Natural killer cell (primary cell): Measurements from ENCODE around the gene CACNA1C. TPM values are rescaled to one million over a fixed set of nuclear protein-coding genes. Genes with fewer than 3 reads are reported as not detected.

ENCODE experiments used
- ATAC-seq, 3 donors: fragments of 150-1000 bp in 2 of 3; fragments of 200-7000 bp in 1 of 3; cut with Tn5 transposase; 1 replicate in 1 of 3; 2 replicates in 2 of 3; pipeline ENCODE4 v1.10.0; 2021; ENCODE audit warnings: mild to moderate bottlenecking in 2 of 3, moderate library complexity in 2 of 3
- DNase-seq, 2 donors: peaks; one replicate each; pipeline versions ENCODE4 v3.0.0 to v3.0.0-alpha.2; 2013 to 2021; ENCODE audit warnings: mixed read lengths in 1 of 2
- H3K27ac ChIP-seq: one replicate; pipeline ENCODE4 v1.5.1; 2013; ENCODE audit warnings: mild to moderate bottlenecking, low read length
- H3K27me3 ChIP-seq: one replicate; pipeline ENCODE4 v1.6.1; 2013; ENCODE audit warnings: low read length; ENCODE audit not compliant: control insufficient read depth, insufficient read depth
- H3K36me3 ChIP-seq: one replicate; pipeline ENCODE4 v1.6.1; 2013; ENCODE audit warnings: low read length; ENCODE audit not compliant: control insufficient read depth, insufficient read depth
- H3K4me1 ChIP-seq: one replicate; pipeline ENCODE4 v1.6.1; 2013; ENCODE audit warnings: low read length; ENCODE audit not compliant: control insufficient read depth, insufficient read depth
- H3K4me3 ChIP-seq: one replicate; pipeline ENCODE4 v1.5.1; 2013; ENCODE audit warnings: low read length
- H3K9me3 ChIP-seq: one replicate; pipeline ENCODE4 v1.6.1; 2013; ENCODE audit warnings: low read length; ENCODE audit not compliant: control insufficient read depth, insufficient read depth
- H3K27ac Mint-ChIP-seq, 2 donors: one replicate each; pipeline ENCODE4 v1.8.0; 2022; ENCODE audit warnings: mild to moderate bottlenecking in 2 of 2, mixed read lengths in 2 of 2, moderate library complexity in 1 of 2
- H3K27me3 Mint-ChIP-seq, 2 donors: one replicate each; pipeline ENCODE4 v1.8.0; 2022; ENCODE audit warnings: low read depth in 2 of 2, mixed read lengths in 2 of 2
- H3K36me3 Mint-ChIP-seq: one replicate; pipeline ENCODE4 v1.8.0; 2022; ENCODE audit warnings: mixed read lengths
- H3K4me1 Mint-ChIP-seq, 2 donors: one replicate each; pipeline ENCODE4 v1.8.0; 2022; ENCODE audit warnings: mixed read lengths in 2 of 2
- H3K4me3 Mint-ChIP-seq: one replicate; pipeline ENCODE4 v1.8.0; 2022; ENCODE audit warnings: mild to moderate bottlenecking, moderate library complexity, mixed read lengths
- H3K9me3 Mint-ChIP-seq, 2 donors: one replicate each; pipeline ENCODE4 v1.8.0; 2022; ENCODE audit warnings: mixed read lengths in 2 of 2
- WGBS: methylation state at CpG from one replicate; pipeline ENCODE4 v1.1.7; 2013; ENCODE audit warnings: missing lambda C conversion rate; ENCODE audit not compliant: insufficient coverage; 5-methylcytosine and 5-hydroxymethylcytosine counted together
- intact Hi-C: fragments of 100-400 bp; cut with micrococcal nuclease; formaldehyde crosslinking; loops from one replicate; pipeline ENCODE4 v1.14.2; 2022
- total RNA-seq, 4 donors: library from RNA; stranded (reverse); fragments of 120-200 nt in 1 of 4; gene quantifications; one replicate each; pipeline versions ENCODE4 v1.2.3 to v1.2.4, GENCODE V29; 2013 to 2022
- TF ChIP-seq, protein P1 (sequence below): fragments of 200-600 bp; IDR thresholded peaks from one replicate; pipeline ENCODE4 v1.8.0; 2022; ENCODE audit warnings: antibody characterized with exemption

The CACNA1C gene
- total RNA-seq, 3 donors from 2014 or later (not counting 1 experiment from before 2014, with no cell fraction given), result 0.07 to 0.35 (median 0.08) TPM

DNA sequence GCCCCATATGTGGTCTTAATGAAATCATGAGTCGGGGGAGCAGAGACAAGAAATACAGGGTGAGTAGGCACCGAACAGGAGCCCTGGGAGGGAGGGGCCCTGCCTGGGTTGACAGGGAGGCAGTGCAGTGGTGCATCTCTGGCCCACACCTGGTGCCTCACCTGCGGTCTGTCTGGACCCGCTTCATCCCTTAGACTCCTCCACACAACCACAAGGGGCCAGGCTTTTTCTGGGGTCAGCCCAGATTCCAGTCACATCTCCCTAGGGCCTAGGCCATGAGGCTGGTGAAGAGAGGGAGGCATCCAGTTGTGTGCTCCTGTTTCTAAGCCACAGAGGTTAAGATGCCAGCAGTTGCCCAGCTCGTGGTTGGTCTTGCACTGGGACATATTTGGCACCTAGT, 398.7 kb downstream of the CACNA1C start:
- H3K27ac Mint-ChIP-seq, result no peak overlapping the region
- no peaks in the 10 kb centered on the region for H3K9me3 Mint-ChIP-seq
- H3K27me3 Mint-ChIP-seq, result peaks cover 0 to 2% of the 10 kb centered on the region in 2 donors
- 86% methylated on average over 4 of the region's 5 CpGs for WGBS
- intact Hi-C loops, result no loop called here
- ATAC-seq, result no peak
- TF ChIP-seq, protein P1, sequence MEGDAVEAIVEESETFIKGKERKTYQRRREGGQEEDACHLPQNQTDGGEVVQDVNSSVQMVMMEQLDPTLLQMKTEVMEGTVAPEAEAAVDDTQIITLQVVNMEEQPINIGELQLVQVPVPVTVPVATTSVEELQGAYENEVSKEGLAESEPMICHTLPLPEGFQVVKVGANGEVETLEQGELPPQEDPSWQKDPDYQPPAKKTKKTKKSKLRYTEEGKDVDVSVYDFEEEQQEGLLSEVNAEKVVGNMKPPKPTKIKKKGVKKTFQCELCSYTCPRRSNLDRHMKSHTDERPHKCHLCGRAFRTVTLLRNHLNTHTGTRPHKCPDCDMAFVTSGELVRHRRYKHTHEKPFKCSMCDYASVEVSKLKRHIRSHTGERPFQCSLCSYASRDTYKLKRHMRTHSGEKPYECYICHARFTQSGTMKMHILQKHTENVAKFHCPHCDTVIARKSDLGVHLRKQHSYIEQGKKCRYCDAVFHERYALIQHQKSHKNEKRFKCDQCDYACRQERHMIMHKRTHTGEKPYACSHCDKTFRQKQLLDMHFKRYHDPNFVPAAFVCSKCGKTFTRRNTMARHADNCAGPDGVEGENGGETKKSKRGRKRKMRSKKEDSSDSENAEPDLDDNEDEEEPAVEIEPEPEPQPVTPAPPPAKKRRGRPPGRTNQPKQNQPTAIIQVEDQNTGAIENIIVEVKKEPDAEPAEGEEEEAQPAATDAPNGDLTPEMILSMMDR, result no peak
- DNase-seq, result no peak
- H3K36me3 ChIP-seq, result no peaks in the 10 kb centered on the region
- no peak overlapping the region for H3K4me3 Mint-ChIP-seq
- H3K4me1 ChIP-seq, result no peaks in the 10 kb centered on the region
- peaks cover 0 to 4% of the 10 kb centered on the region in 2 donors for H3K4me1 Mint-ChIP-seq
- H3K27ac ChIP-seq, result no peak overlapping the region
- H3K4me3 ChIP-seq, result no peak overlapping the region
- no peaks in the 10 kb centered on the region for H3K9me3 ChIP-seq
- no peaks in the 10 kb centered on the region for H3K36me3 Mint-ChIP-seq
- H3K27me3 ChIP-seq, result no peaks in the 10 kb centered on the region

GRCh38 chr12:2453076-2453760, 400.4 kb downstream of the CACNA1C start:
- Mint-ChIP-seq H3K4me3 (no peak overlapping the region), H3K4me1 (peaks cover 0 to 4% of the 10 kb centered on the region in 2 donors), H3K27me3 (peaks cover 0 to 2% of the 10 kb centered on the region in 2 donors), H3K36me3 (no peaks in the 10 kb centered on the region), H3K27ac (no peak overlapping the region), H3K9me3 (no peaks in the 10 kb centered on the region)
- intact Hi-C loops, result no loop called here
- DNase-seq (no peak), ATAC-seq (no peak)
- H3K27me3 ChIP-seq, result no peaks in the 10 kb centered on the region
- no peaks in the 10 kb centered on the region for H3K4me1 ChIP-seq
- H3K36me3 ChIP-seq, result no peaks in the 10 kb centered on the region
- no peak overlapping the region for H3K4me3 ChIP-seq
- WGBS, result 85% methylated on average over 15 of the region's 15 CpGs
- H3K27ac ChIP-seq, result no peak overlapping the region
- H3K9me3 ChIP-seq, result no peaks in the 10 kb centered on the region
- TF ChIP-seq, protein P1, result no peak

DNA sequence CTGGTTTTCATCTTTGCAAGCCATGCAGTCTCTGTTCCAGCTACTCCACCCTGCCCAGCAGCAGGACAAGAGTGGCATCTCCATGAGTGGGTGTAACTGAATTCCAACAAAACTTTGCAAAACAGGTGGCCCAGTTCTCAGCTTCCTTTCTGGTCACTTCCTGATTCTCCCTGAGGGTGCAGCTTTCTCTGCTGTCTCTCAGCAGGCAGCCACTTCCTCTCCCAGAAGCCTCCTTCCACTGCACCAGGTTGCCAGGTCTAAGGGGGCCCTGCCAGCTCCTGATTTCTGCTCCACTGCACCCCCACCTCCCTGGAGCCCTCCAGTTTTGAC, 400.9 kb downstream of the CACNA1C start:
- H3K36me3 ChIP-seq, result no peaks in the 10 kb centered on the region
- H3K4me1 ChIP-seq, result no peaks in the 10 kb centered on the region
- no peak overlapping the region for H3K27ac ChIP-seq
- DNase-seq, result no peak
- H3K27ac Mint-ChIP-seq, result no peak overlapping the region
- no peak overlapping the region for H3K4me3 Mint-ChIP-seq
- TF ChIP-seq, protein P1, result no peak
- H3K36me3 Mint-ChIP-seq, result no peaks in the 10 kb centered on the region
- intact Hi-C loops, result no loop called here
- no peaks in the 10 kb centered on the region for H3K27me3 ChIP-seq
- H3K4me3 ChIP-seq, result no peak overlapping the region
- H3K9me3 Mint-ChIP-seq, result no peaks in the 10 kb centered on the region
- ATAC-seq, result no peak
- H3K9me3 ChIP-seq, result no peaks in the 10 kb centered on the region
- peaks cover 0 to 4% of the 10 kb centered on the region in 2 donors for H3K4me1 Mint-ChIP-seq
- peaks cover 0 to 2% of the 10 kb centered on the region in 2 donors for H3K27me3 Mint-ChIP-seq

GRCh38 chr12:2454601-2455177, 401.9 kb downstream of the CACNA1C start:
- intact Hi-C loops, result no loop called here
- no peaks in the 10 kb centered on the region for H3K36me3 Mint-ChIP-seq
- TF ChIP-seq, protein P1, result no peak
- Histone ChIP-seq H3K27ac (no peak overlapping the region), H3K4me3 (no peak overlapping the region), H3K36me3 (no peaks in the 10 kb centered on the region), H3K27me3 (no peaks in the 10 kb centered on the region), H3K4me1 (no peaks in the 10 kb centered on the region), H3K9me3 (no peaks in the 10 kb centered on the region)
- no peak overlapping the region for H3K4me3 Mint-ChIP-seq
- no peaks in the 10 kb centered on the region for H3K9me3 Mint-ChIP-seq
- no peak for ATAC-seq
- no peak overlapping the region for H3K27ac Mint-ChIP-seq
- WGBS, result 64% methylated on average over 20 of the region's 20 CpGs
- peaks cover 0 to under 1% of the 10 kb centered on the region in 2 donors for H3K4me1 Mint-ChIP-seq
- H3K27me3 Mint-ChIP-seq, result peaks cover 0 to 2% of the 10 kb centered on the region in 2 donors
- DNase-seq, result no peak
